ENCODE results near the gene CDH13. TPM values are rescaled to one million over a fixed set of nuclear protein-coding genes. Genes with fewer than 3 reads are reported as not detected.

CDH13 gene
- total and polyA plus RNA-seq, 12 donors = 0.86 to 30.6 (median 2.4) TPM

GRCh38 chr16:83517398-83517797 is 890.6 kb downstream of the CDH13 start:
- intact Hi-C loops (cut with DNase I) = no loop called here
- no peak overlapping the region for H3K27ac ChIP-seq
- no peak overlapping the region for H3K4me3 ChIP-seq
- no peaks in the 10 kb centered on the region for H3K4me1 ChIP-seq (replicated peaks in 1 of 2)
- no peaks in the 10 kb centered on the region for H3K36me3 ChIP-seq (replicated peaks in 1 of 2)
- no peak for DNase-seq
- H3K27me3 ChIP-seq = no peaks in the 10 kb centered on the region
- WGBS, 4 donors = 46 to 70% (median 52%) methylated on average over 2 of the region's 2 CpGs
- H3K9me3 ChIP-seq (replicated peaks in 1 of 3) = peaks cover 0 to 5% (median 0%) of the 10 kb centered on the region in 3 donors
- no peak for TF ChIP-seq POLR2A (IDR thresholded peaks at IDR 0.05)
- TF ChIP-seq, protein P1, sequence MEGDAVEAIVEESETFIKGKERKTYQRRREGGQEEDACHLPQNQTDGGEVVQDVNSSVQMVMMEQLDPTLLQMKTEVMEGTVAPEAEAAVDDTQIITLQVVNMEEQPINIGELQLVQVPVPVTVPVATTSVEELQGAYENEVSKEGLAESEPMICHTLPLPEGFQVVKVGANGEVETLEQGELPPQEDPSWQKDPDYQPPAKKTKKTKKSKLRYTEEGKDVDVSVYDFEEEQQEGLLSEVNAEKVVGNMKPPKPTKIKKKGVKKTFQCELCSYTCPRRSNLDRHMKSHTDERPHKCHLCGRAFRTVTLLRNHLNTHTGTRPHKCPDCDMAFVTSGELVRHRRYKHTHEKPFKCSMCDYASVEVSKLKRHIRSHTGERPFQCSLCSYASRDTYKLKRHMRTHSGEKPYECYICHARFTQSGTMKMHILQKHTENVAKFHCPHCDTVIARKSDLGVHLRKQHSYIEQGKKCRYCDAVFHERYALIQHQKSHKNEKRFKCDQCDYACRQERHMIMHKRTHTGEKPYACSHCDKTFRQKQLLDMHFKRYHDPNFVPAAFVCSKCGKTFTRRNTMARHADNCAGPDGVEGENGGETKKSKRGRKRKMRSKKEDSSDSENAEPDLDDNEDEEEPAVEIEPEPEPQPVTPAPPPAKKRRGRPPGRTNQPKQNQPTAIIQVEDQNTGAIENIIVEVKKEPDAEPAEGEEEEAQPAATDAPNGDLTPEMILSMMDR (IDR thresholded peaks at IDR 0.05) = no peak

GRCh38 chr16:83520596-83520995 is 893.8 kb downstream of the CDH13 start:
- TF ChIP-seq, protein P1 (IDR thresholded peaks at IDR 0.05) = no peak
- TF ChIP-seq POLR2A (IDR thresholded peaks at IDR 0.05) = no peak
- 65 to 78% (median 75%) methylated on average over 5 of the region's 5 CpGs for WGBS, 4 donors
- DNase-seq = no peak
- Histone ChIP-seq H3K9me3 (replicated peaks in 1 of 3) (peaks cover 0 to 5% (median 0%) of the 10 kb centered on the region in 3 donors), H3K4me3 (no peak overlapping the region), H3K27ac (no peak overlapping the region), H3K4me1 (replicated peaks in 1 of 2) (no peaks in the 10 kb centered on the region), H3K27me3 (no peaks in the 10 kb centered on the region), H3K36me3 (replicated peaks in 1 of 2) (no peaks in the 10 kb centered on the region)
- intact Hi-C loops (cut with DNase I) = no loop called here

DNA sequence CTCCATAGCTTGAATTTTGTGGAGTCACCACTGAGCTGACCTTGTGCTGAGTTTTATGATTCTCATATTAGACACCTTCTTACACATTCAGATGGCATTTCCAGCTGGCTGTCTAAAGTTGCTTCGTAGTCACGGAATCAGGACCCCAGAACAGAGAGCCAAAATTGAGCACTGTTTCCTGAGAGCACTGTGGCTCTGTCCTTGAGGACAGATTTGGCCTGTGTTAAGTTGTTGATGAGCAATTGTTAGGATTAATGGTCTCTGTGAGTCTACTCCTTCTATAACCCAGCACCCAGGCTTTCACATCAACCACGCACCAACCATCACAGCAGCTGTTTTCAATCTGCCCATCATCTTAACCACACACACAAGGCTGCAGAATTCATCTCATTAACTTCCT is 903.5 kb downstream of the CDH13 start:
- no peaks in the 10 kb centered on the region for H3K36me3 ChIP-seq (replicated peaks in 1 of 2)
- H3K9me3 ChIP-seq (replicated peaks in 1 of 3) = no peaks in the 10 kb centered on the region
- TF ChIP-seq POLR2A (IDR thresholded peaks at IDR 0.05) = no peak
- TF ChIP-seq, protein P1 (IDR thresholded peaks at IDR 0.05) = no peak
- 70 to 80% (median 77%) methylated on average over 3 of the region's 3 CpGs for WGBS, 4 donors
- H3K27me3 ChIP-seq = no peaks in the 10 kb centered on the region
- no peak overlapping the region for H3K4me3 ChIP-seq
- H3K4me1 ChIP-seq (replicated peaks in 1 of 2) = no peaks in the 10 kb centered on the region
- intact Hi-C loops (cut with DNase I) = no loop called here
- DNase-seq = no peak
- no peak overlapping the region for H3K27ac ChIP-seq

DNA sequence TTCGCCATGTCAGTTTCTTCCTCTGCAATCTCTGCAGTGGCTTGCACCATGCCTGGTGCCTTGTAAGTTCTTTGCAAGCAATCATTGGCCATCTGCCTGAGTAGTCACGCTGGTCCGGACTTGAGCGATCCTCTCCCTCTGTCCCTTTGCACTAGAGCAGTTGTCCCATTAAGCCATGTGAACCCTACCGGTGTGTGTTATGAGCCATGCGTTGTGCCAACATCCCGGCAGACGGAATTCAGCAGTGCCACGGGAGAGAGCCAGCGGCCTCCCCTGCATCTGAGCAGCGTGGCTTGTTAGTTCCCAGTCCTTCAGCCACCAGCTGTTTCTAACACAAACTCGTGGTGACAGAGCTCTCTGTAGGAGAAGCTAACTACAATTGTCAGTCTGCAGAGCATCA is 905.9 kb downstream of the CDH13 start:
- no peak for DNase-seq
- H3K9me3 ChIP-seq (replicated peaks in 1 of 3) = no peaks in the 10 kb centered on the region
- H3K4me3 ChIP-seq = no peak overlapping the region
- H3K36me3 ChIP-seq (replicated peaks in 1 of 2) = no peaks in the 10 kb centered on the region
- WGBS, 4 donors = 78 to 82% (median 81%) methylated on average over 1 to 12 of the region's 12 CpGs
- TF ChIP-seq POLR2A (IDR thresholded peaks at IDR 0.05) = no peak
- TF ChIP-seq, protein P1 (IDR thresholded peaks at IDR 0.05) = no peak
- intact Hi-C loops (cut with DNase I) = no loop called here
- H3K4me1 ChIP-seq (replicated peaks in 1 of 2) = no peaks in the 10 kb centered on the region
- no peak overlapping the region for H3K27ac ChIP-seq
- no peaks in the 10 kb centered on the region for H3K27me3 ChIP-seq

All from adrenal gland (tissue), 12 donors.